Spleen (tissue), 7 donors: ENCODE data around the gene SLC41A3.

ENCODE experiments used
- POLR2AphosphoS5 ChIP-seq, 3 donors: sonication (generic); formaldehyde crosslinking; IDR thresholded peaks; one replicate each; pipeline ENCODE4 v1.5.1; 2017; ENCODE audit warnings: antibody characterized with exemption in 3 of 3
- TF ChIP-seq, protein P1 (sequence below), 11 experiments: fragments of 200-600 bp in 7 of 11; fragments of 450-650 bp in 4 of 11; sonication (generic) in 4 of 11; IDR thresholded peaks in 8 of 11; conservative IDR thresholded peaks in 3 of 11; 1 replicate in 7 of 11; 2 replicates in 4 of 11; pipeline versions ENCODE4 v1.4.0 to v1.8.0; 2016 to 2021; ENCODE audit warnings: antibody characterized with exemption in 11 of 11, inconsistent platforms in 4 of 11, mild to moderate bottlenecking in 1 of 11
- donor health status: DM: no; HTN: no; CAD: no; lungs with moderate emphysema.
- donor health status: DM: no; HTN: no; CAD: no.
- donor health status: DM: no; HTN: no; CAD: no.

DNA sequence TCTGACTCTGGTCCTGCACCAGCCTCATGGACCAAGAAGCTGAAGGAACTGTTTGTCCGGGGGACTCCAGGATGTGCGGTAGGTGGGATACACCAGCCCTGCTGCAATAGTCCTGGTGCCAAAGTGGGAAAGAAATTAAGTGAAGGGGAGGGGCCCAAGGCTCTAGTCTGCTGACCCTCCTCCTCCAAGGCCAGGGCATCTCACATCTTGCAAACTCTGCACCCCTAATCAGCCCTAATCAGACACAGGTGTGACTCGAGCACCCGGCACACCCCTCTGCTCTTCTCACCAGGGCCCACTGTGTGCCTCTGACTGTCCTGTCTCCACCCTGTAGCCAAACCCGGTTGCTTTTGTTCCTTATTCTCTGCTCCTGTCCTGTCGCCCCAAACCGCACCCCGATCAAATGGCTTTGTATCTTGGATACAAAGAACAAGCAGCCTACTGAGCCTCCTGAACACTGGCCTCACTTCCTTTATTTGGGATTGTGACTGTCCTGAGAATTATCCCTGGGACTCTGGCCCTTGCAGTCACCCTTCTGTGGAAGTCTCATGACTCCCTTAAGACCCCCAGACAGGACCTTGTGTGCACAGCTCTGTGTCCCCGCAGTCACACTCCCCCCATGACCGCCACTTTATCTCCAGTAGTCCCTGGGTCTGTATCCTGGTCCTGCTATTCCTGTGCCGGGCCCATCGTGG lies 26.7 kb upstream of the SLC41A3 start:
- TF ChIP-seq, protein P1, sequence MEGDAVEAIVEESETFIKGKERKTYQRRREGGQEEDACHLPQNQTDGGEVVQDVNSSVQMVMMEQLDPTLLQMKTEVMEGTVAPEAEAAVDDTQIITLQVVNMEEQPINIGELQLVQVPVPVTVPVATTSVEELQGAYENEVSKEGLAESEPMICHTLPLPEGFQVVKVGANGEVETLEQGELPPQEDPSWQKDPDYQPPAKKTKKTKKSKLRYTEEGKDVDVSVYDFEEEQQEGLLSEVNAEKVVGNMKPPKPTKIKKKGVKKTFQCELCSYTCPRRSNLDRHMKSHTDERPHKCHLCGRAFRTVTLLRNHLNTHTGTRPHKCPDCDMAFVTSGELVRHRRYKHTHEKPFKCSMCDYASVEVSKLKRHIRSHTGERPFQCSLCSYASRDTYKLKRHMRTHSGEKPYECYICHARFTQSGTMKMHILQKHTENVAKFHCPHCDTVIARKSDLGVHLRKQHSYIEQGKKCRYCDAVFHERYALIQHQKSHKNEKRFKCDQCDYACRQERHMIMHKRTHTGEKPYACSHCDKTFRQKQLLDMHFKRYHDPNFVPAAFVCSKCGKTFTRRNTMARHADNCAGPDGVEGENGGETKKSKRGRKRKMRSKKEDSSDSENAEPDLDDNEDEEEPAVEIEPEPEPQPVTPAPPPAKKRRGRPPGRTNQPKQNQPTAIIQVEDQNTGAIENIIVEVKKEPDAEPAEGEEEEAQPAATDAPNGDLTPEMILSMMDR (IDR thresholded peaks at IDR 0.05 in 8 of 11, conservative IDR thresholded peaks at IDR 0.05 in 3 of 11), result no peak
- no peak for TF ChIP-seq POLR2AphosphoS5 (IDR thresholded peaks at IDR 0.05)
